ENCODE results near the gene H2AZ2. TPM values are rescaled to one million over a fixed set of nuclear protein-coding genes. Genes with fewer than 3 reads are reported as not detected.

Gene H2AZ2
- total RNA-seq, 1 donor from 2014 or later = 204 TPM

DNA sequence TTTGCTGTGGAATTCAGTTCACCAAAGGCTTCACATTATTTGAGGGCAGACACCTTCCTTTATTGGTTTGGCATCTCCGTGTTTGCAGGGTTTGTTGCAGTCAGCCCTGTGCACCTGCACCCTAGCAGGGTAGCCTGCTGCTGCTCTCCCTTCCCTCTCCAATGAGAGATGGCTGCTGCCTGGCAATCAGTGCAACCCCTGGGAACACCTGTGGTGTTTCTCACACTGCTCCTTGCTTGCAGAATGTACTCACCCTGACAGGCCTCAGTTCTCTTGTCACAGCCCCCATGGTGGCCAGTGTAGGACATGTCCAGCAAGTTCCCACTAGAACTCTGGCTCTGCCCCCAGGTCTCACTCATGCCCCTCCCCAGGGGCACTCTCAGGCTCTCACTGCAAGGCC is 63.5 kb downstream of the H2AZ2 start:
- Mint-ChIP-seq H3K36me3 (ENCODE audit: low read depth) (no peaks in the 10 kb centered on the region), H3K4me1 (ENCODE audit: low read depth) (no peaks in the 10 kb centered on the region), H3K4me3 (ENCODE audit: low read depth) (no peak overlapping the region), H3K27me3 (ENCODE audit: low read depth) (no peaks in the 10 kb centered on the region), H3K9me3 (peaks cover 7% of the 10 kb centered on the region), H3K27ac (no peak overlapping the region)
- DNase-seq (ENCODE audit: low spot score) = no peak
- intact Hi-C loops (cut with micrococcal nuclease) = no loop called here

DNA sequence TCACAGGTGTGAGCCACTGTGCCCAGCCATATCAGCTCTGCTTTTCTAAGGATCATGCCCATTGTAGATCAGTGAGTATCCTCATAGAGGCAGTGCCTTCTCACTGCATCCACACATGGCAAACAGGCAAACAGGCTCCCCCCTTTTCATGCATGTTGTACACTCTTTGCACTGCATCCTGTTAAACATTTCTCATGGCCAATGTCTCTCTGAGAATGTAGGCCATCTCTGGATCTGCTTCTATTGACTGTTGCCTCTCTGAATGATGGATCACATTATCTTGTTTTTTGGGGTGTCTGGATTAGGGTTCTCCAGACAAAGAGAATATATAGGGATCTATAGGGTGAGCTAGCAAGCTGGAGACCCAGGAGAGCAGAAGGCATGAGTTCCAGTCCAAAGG is 64.5 kb downstream of the H2AZ2 start:
- Mint-ChIP-seq H3K4me1 (ENCODE audit: low read depth) (no peaks in the 10 kb centered on the region), H3K4me3 (ENCODE audit: low read depth) (no peak overlapping the region), H3K27ac (no peak overlapping the region), H3K36me3 (ENCODE audit: low read depth) (no peaks in the 10 kb centered on the region), H3K27me3 (ENCODE audit: low read depth) (no peaks in the 10 kb centered on the region), H3K9me3 (peaks cover 7% of the 10 kb centered on the region)
- intact Hi-C loops (cut with micrococcal nuclease) = no loop called here
- DNase-seq (ENCODE audit: low spot score) = no peak

DNA sequence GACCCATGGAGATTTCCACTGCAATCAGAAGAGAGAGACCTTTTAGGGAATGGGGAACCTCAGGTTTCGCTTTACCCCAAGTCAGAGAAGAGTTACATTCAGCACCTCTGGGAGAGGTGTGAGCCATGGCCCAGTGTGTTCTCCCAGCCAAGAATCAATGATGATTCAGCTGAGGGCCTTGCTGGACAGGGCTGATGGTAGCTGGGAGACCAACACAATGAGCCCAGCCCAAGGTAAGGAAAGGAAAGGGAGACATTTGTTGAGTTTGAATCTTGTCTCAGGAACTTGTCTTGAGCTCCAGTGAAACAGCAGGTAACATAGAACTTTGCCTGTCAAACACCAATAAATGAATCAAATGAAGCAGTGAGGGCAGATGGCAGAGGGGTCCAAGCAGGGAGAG is 65.4 kb downstream of the H2AZ2 start:
- no peak overlapping the region for H3K27ac Mint-ChIP-seq
- no peaks in the 10 kb centered on the region for H3K4me1 Mint-ChIP-seq (ENCODE audit: low read depth)
- DNase-seq (ENCODE audit: low spot score) = no peak
- H3K4me3 Mint-ChIP-seq (ENCODE audit: low read depth) = no peak overlapping the region
- H3K36me3 Mint-ChIP-seq (ENCODE audit: low read depth) = no peaks in the 10 kb centered on the region
- intact Hi-C loops (cut with micrococcal nuclease) = no loop called here
- peaks cover 2% of the 10 kb centered on the region for H3K27me3 Mint-ChIP-seq (ENCODE audit: low read depth)
- H3K9me3 Mint-ChIP-seq = peaks cover 7% of the 10 kb centered on the region

Other genes with a start within 250 kb of the H2AZ2 start
- gene OGDH, start 241.5 kb downstream of the H2AZ2 start, total RNA-seq = 105 and 109 TPM in 2 replicates
- gene ZMIZ2, start 99.2 kb downstream of the H2AZ2 start, total RNA-seq = 105 TPM in 2 replicates
- 2,442 and 2,446 TPM in 2 replicates for gene PPIA, start 51.4 kb downstream of the H2AZ2 start, total RNA-seq
- gene PURB, start 37.4 kb upstream of the H2AZ2 start, total RNA-seq = 32.9 and 33.9 TPM in 2 replicates
- gene MYO1G, start 130.9 kb upstream of the H2AZ2 start, total RNA-seq = 442 and 450 TPM in 2 replicates
- gene CCM2, start 152.1 kb upstream of the H2AZ2 start, total RNA-seq = 61.3 and 61.7 TPM in 2 replicates
- 0.30 and 0.52 TPM in 2 replicates for gene NACAD, start 240.9 kb upstream of the H2AZ2 start, total RNA-seq